Breast epithelium (tissue), 4 donors: Measurements from ENCODE around the gene ZNF891. TPM values are rescaled to one million over a fixed set of nuclear protein-coding genes. Genes with fewer than 3 reads are reported as not detected.

Source experiments
- DNase-seq, 2 donors: peaks; one replicate each; pipeline ENCODE4 v3.0.0-alpha.2; 2019; ENCODE audit warnings: low spot score in 2 of 2
- H3K27ac ChIP-seq, 2 donors: fragments of 200-600 bp; sonication (generic) in 1 of 2; one replicate each; pipeline ENCODE4 v1.5.1; 2016 to 2019; ENCODE audit warnings: mild to moderate bottlenecking in 1 of 2
- H3K27me3 ChIP-seq, 2 donors: fragments of 200-600 bp; sonication (generic) in 1 of 2; one replicate each; pipeline versions ENCODE4 v1.5.1 to v1.6.0; 2017 to 2019; ENCODE audit warnings: control low read depth in 1 of 2, mild to moderate bottlenecking in 1 of 2
- H3K36me3 ChIP-seq: fragments of 200-600 bp; one replicate; pipeline ENCODE4 v1.5.1; 2019
- H3K4me1 ChIP-seq, 2 donors: fragments of 200-600 bp; sonication (generic); one replicate each; pipeline ENCODE4 v1.5.1; 2016 to 2019; ENCODE audit warnings: control low read depth in 1 of 2
- H3K4me3 ChIP-seq, 3 donors: fragments of 200-600 bp; sonication (generic); 1 replicate in 2 of 3; 2 replicates in 1 of 3; pipeline ENCODE4 v1.5.1; 2016 to 2019; ENCODE audit warnings: mild to moderate bottlenecking in 3 of 3, moderate library complexity in 2 of 3
- H3K9me3 ChIP-seq, 2 donors: fragments of 200-600 bp; sonication (generic) in 1 of 2; one replicate each; pipeline ENCODE4 v1.5.1; 2016 to 2019; ENCODE audit warnings: control low read depth in 1 of 2
- POLR2A ChIP-seq: fragments of 450-650 bp; IDR thresholded peaks from one replicate; pipeline ENCODE4 v1.6.1; 2016; ENCODE audit warnings: antibody characterized with exemption, mild to moderate bottlenecking, moderate library complexity
- POLR2AphosphoS5 ChIP-seq, 3 donors: sonication (generic); formaldehyde crosslinking; IDR thresholded peaks; one replicate each; pipeline ENCODE4 v1.6.1; 2017; ENCODE audit warnings: antibody characterized with exemption in 3 of 3
- intact Hi-C: fragments of 100-400 bp; cut with DNase I; formaldehyde crosslinking; loops from one replicate; pipeline ENCODE4 v1.15.1; 2023; ENCODE audit warnings: low total_unique reads
- total RNA-seq, 3 donors: library from RNA; depleted of rRNA; stranded (reverse); fragments of >200 nt; gene quantifications; one replicate each; pipeline ENCODE4 v1.1.0, GENCODE V29; 2016
- TF ChIP-seq, protein P1 (sequence below), 3 donors: fragments of 450-650 bp; IDR thresholded peaks; one replicate each; pipeline ENCODE4 v1.5.1; 2016 to 2017; ENCODE audit warnings: antibody characterized with exemption in 3 of 3, mild to moderate bottlenecking in 3 of 3, moderate library complexity in 3 of 3

Gene ZNF891
- 1 to 10 TPM; 2.7 to 5.7 (median 4.6) TPM for total RNA-seq

GRCh38 chr12:133130038-133130807 is at the start of gene ZNF891, which contains the start of gene ZNF10:
Gene ZNF891 (minus strand): TSS chr12:133130274. CDS start chr12:133121918, 8,356 bp downstream.
Gene ZNF10 (plus strand): TSS chr12:133130627. CDS start chr12:133144493, 13,866 bp downstream.
- DNase-seq = peak; percentile 93 to 96
- intact Hi-C loops = no loop called here
- Histone ChIP-seq H3K36me3 (peaks cover 16% of the 10 kb centered on the region), H3K27me3 (no peaks in the 10 kb centered on the region), H3K4me1 (no peaks in the 10 kb centered on the region), H3K4me3 (peak within 1 kb of the TSS; percentile 79 to 95 (median 86)), H3K27ac (peak within 1 kb of the TSS; percentile 96 to 98), H3K9me3 (peaks cover 55 to 62% of the 10 kb centered on the region in 2 donors)
- TF ChIP-seq POLR2AphosphoS5 (IDR thresholded peaks at IDR 0.05) (peak; percentile 84 to 87 (median 84)), POLR2A (peak; percentile 46)
- TF ChIP-seq, protein P1, sequence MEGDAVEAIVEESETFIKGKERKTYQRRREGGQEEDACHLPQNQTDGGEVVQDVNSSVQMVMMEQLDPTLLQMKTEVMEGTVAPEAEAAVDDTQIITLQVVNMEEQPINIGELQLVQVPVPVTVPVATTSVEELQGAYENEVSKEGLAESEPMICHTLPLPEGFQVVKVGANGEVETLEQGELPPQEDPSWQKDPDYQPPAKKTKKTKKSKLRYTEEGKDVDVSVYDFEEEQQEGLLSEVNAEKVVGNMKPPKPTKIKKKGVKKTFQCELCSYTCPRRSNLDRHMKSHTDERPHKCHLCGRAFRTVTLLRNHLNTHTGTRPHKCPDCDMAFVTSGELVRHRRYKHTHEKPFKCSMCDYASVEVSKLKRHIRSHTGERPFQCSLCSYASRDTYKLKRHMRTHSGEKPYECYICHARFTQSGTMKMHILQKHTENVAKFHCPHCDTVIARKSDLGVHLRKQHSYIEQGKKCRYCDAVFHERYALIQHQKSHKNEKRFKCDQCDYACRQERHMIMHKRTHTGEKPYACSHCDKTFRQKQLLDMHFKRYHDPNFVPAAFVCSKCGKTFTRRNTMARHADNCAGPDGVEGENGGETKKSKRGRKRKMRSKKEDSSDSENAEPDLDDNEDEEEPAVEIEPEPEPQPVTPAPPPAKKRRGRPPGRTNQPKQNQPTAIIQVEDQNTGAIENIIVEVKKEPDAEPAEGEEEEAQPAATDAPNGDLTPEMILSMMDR (IDR thresholded peaks at IDR 0.05) = no peak

GRCh38 chr12:133174901-133175300 is 44.8 kb upstream of the ZNF891 start:
- TF ChIP-seq POLR2A (no peak), POLR2AphosphoS5 (IDR thresholded peaks at IDR 0.05) (no peak)
- TF ChIP-seq, protein P1 (IDR thresholded peaks at IDR 0.05) = no peak
- H3K36me3 ChIP-seq = no peaks in the 10 kb centered on the region
- no peak overlapping the region for H3K27ac ChIP-seq
- H3K4me3 ChIP-seq = no peak overlapping the region
- H3K27me3 ChIP-seq = no peaks in the 10 kb centered on the region
- H3K9me3 ChIP-seq = peaks cover 43 to 81% of the 10 kb centered on the region in 2 donors
- intact Hi-C loops = no loop called here
- no peak for DNase-seq
- H3K4me1 ChIP-seq = no peaks in the 10 kb centered on the region

DNA sequence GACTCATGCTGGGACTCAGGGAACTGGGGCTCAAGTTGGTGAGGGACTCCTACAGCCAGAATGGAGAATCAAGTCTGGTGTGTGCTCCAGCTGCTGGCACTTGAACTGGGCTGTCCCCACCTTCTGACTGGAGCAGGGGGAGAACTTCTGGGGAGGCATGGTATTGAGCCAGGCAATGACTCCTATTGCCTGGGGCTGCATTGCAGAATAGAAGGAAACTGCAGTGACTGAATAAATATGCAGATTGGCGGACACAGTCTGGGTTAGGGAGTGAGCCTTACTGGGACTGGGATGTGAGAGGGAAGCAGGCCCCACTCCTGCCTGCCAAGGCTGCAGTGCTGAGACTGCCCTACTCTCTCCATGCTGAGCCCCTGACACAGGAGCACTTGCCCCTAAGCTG is 42.4 kb upstream of the ZNF891 start:
- TF ChIP-seq, protein P1 (IDR thresholded peaks at IDR 0.05) = no peak
- no peak for TF ChIP-seq POLR2AphosphoS5 (IDR thresholded peaks at IDR 0.05)
- no peak for TF ChIP-seq POLR2A
- Histone ChIP-seq H3K4me1 (no peaks in the 10 kb centered on the region), H3K36me3 (no peaks in the 10 kb centered on the region), H3K27ac (no peak overlapping the region), H3K9me3 (peaks cover 39 to 91% of the 10 kb centered on the region in 2 donors), H3K27me3 (no peaks in the 10 kb centered on the region), H3K4me3 (no peak overlapping the region)
- intact Hi-C loops = no loop called here
- no peak for DNase-seq

DNA sequence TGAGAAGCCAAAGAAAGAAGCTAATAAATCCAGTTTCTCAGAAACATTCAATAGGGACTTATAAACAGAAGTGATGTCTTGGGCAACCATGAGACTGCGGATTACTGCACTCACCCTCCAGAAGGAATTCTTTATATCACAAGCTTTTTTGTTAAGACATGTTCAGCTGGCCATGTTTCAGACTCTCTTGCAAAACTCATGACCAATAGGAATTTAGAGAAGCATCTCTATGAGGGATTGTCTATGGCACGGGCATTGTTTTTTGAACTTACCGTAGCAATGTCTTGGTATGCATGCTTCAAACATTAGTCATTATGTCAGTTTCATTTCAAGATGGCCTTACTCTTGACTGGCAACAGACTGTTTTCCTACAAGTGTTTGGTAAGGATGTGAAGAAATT is 35.7 kb upstream of the ZNF891 start:
- H3K9me3 ChIP-seq = peaks cover 57 to 99% of the 10 kb centered on the region in 2 donors

More for the DNA sequence above, 35.7 kb upstream of the ZNF891 start:
- intact Hi-C loops = no loop called here
- H3K27me3 ChIP-seq = no peaks in the 10 kb centered on the region
- no peak overlapping the region for H3K27ac ChIP-seq
- DNase-seq = no peak
- no peak overlapping the region for H3K4me3 ChIP-seq
- TF ChIP-seq POLR2AphosphoS5 (IDR thresholded peaks at IDR 0.05) = no peak
- TF ChIP-seq POLR2A = no peak
- TF ChIP-seq, protein P1 (IDR thresholded peaks at IDR 0.05) = no peak
- no peaks in the 10 kb centered on the region for H3K36me3 ChIP-seq
- H3K4me1 ChIP-seq = no peaks in the 10 kb centered on the region
